Measurements from ENCODE around the gene HDAC10. TPM values are rescaled to one million over a fixed set of nuclear protein-coding genes. Genes with fewer than 3 reads are reported as not detected.

The HDAC10 gene
- polyA plus RNA-seq, 1 experiment = 18.2 TPM

DNA sequence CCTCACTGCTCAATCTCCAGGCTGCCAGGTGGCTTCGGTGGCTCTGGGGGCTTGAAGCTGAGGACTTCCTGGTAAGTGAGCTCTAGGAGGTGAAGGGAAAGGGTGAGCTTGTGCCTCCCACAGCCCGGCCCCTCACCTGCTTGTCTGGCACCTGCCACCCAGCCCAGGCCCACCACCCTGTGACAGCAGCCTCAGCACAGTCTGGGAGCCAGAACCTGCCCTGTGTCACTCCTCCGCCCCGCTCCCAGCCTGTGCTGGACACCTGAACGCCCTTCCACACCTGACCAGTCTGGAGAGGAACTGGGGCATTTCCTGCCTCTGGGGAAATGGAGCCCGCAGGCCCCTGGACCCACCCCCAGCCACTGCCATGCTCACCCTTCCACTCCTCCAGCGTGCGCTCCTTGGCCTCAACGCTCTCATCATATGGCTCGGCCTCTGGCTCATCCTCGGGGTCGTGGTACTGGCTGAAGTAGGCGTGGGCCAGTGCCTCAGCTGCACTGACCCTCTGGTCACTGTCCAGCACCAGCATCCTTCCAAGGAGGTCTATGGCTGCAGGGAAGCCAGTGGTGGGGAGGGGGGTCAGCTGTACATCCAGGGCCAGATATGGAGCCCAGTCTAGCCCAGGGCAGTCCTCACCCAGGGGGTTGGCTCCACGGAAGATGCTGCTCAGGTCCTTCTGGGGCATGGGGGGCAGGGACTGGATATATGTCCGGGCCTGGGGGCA, 14.0 kb upstream of the HDAC10 start:
- TF ChIP-seq, protein P1, sequence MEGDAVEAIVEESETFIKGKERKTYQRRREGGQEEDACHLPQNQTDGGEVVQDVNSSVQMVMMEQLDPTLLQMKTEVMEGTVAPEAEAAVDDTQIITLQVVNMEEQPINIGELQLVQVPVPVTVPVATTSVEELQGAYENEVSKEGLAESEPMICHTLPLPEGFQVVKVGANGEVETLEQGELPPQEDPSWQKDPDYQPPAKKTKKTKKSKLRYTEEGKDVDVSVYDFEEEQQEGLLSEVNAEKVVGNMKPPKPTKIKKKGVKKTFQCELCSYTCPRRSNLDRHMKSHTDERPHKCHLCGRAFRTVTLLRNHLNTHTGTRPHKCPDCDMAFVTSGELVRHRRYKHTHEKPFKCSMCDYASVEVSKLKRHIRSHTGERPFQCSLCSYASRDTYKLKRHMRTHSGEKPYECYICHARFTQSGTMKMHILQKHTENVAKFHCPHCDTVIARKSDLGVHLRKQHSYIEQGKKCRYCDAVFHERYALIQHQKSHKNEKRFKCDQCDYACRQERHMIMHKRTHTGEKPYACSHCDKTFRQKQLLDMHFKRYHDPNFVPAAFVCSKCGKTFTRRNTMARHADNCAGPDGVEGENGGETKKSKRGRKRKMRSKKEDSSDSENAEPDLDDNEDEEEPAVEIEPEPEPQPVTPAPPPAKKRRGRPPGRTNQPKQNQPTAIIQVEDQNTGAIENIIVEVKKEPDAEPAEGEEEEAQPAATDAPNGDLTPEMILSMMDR (IDR thresholded peaks at IDR 0.05; ENCODE audit: insufficient read depth, low read depth, low read length) = no peak
- H3K27me3 ChIP-seq (ENCODE audit: control insufficient read depth, insufficient read depth, low read length) = no peaks in the 10 kb centered on the region
- no peak overlapping the region for H3K4me3 ChIP-seq (ENCODE audit: low read depth, low read length)
- CTCF ChIA-PET = interaction anchor here (1.3 to 1.6 kb wide), 3 partner anchors 12 to 24 kb away, joined by 4 read pairs; no protein-coding TSS in a partner anchor
- POLR2A ChIA-PET = no interaction called here
- no peak for DNase-seq (ENCODE audit: low read depth)
- peaks cover 1% of the 10 kb centered on the region; the same call in 1 of the 2 replicates for H3K36me3 ChIP-seq (ENCODE audit: control insufficient read depth, insufficient read depth, low read length)

DNA sequence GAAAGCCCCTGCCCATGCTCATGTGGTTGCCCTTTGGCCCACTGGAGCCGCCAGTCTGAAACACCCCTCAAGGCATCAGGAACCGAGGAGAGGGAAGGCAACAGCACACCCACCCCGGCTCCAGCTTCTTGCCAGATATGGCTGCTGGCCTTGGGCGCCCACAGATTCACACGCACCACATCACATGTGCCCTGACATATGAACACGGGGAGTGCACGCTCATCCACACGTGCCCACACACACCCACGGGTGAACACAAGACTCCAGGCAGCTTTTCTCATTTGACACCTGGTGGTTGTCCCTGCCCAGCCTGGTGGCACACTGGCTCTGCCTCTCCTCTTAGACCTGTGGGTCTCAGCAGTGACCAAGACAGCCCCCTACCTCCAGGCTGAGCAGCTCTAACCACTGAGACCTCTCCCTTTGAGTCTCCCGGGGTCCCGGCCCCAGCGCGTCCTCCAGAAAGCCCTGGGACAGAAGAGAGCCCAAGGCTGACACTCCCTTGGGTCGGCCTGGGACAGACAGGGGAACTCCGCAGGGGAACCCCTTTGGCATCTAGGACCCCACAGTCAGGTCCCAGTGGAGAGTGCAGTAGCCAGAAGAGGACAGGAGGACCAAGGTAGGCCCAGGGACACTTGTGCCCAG, 13.2 kb upstream of the HDAC10 start:
- POLR2A ChIA-PET = no interaction called here
- no peaks in the 10 kb centered on the region for H3K27me3 ChIP-seq (ENCODE audit: control insufficient read depth, insufficient read depth, low read length)
- CTCF ChIA-PET = interaction anchor here (1.0 to 4.7 kb wide), 4 partner anchors 9 to 23 kb away, joined by 3 to 28 read pairs (median 4); partner anchors contain the start of gene HDAC10
- peaks cover 1% of the 10 kb centered on the region; the same call in 1 of the 2 replicates for H3K36me3 ChIP-seq (ENCODE audit: control insufficient read depth, insufficient read depth, low read length)
- DNase-seq (ENCODE audit: low read depth) = no peak
- TF ChIP-seq, protein P1 (IDR thresholded peaks at IDR 0.05; ENCODE audit: insufficient read depth, low read depth, low read length) = no peak
- no peak overlapping the region for H3K4me3 ChIP-seq (ENCODE audit: low read depth, low read length)

DNA sequence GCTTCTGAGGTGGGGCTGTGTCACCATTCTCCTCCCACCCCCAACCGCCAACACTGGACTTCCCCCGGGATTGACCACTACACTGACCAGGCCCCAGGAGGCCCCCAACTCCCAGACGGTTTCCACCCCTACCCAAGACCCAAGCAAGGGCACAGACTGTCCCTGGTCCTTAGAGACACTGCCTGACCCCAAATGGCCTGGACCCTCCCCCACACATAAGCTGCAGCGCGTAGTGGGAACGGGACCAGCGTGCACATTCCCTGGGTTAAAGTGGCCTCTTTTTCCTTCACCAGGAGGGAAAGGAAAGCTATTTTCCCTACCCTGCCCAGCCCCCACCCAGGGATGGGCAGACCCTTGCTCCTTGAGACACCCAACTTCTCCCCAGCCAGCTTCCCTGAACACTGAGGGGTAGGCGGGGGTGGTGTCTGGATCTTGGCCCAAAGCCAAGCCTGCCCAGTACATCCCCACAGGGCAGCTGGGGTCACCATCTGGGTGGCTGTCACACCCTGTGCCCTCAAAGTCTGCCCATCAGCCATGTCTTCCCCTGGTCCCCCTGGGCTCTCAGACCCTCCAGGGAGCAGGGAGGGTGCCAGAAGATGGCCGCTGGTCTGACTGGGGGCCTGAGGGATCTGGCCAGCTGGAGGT, 12.0 kb upstream of the HDAC10 start:
- TF ChIP-seq, protein P1 (IDR thresholded peaks at IDR 0.05; ENCODE audit: insufficient read depth, low read depth, low read length) = no peak
- peaks cover 3% of the 10 kb centered on the region for H3K36me3 ChIP-seq (ENCODE audit: control insufficient read depth, insufficient read depth, low read length)
- POLR2A ChIA-PET = no interaction called here
- no peaks in the 10 kb centered on the region for H3K27me3 ChIP-seq (ENCODE audit: control insufficient read depth, insufficient read depth, low read length)
- DNase-seq (ENCODE audit: low read depth) = no peak
- no peak overlapping the region for H3K4me3 ChIP-seq (ENCODE audit: low read depth, low read length)
- CTCF ChIA-PET = interaction anchor here (0.6 to 4.7 kb wide), 8 partner anchors 9 to 79 kb away, joined by 3 to 28 read pairs (median 5); partner anchors contain the start of genes DENND6B and HDAC10

DNA sequence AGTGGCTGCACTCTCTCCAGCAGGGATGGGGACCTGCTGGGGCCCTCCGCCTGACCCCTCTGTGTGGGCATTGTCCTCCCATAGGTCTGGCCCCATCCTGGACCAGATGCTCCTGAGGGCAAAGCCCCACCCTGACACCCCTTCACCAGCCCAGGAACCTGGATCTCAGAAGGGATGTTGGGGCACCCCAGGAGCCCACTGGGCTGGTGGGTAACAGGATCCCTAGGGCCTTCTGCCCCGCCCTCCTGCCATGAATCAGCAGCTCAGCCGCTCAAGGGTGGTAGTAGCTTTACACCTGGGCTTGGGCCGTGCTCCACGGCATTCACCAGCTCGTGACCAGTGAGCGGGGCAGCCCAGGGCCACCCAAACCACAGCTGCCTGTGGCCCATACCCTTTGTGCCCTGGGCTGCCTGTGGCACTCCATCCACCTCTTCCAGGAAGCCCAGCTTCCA, 11.4 kb upstream of the HDAC10 start:
- H3K27me3 ChIP-seq (ENCODE audit: control insufficient read depth, insufficient read depth, low read length) = no peaks in the 10 kb centered on the region
- TF ChIP-seq, protein P1 (IDR thresholded peaks at IDR 0.05; ENCODE audit: insufficient read depth, low read depth, low read length) = no peak
- DNase-seq (ENCODE audit: low read depth) = no peak
- CTCF ChIA-PET = interaction anchor here (1.4 to 4.7 kb wide), 6 partner anchors 9 to 79 kb away, joined by 3 to 28 read pairs (median 6); partner anchors contain the start of genes DENND6B and HDAC10
- peaks cover 7% of the 10 kb centered on the region for H3K36me3 ChIP-seq (ENCODE audit: control insufficient read depth, insufficient read depth, low read length)
- H3K4me3 ChIP-seq (ENCODE audit: low read depth, low read length) = no peak overlapping the region
- POLR2A ChIA-PET = no interaction called here

Measured in BJ (cell line).